ENCODE data around the gene CYP27A1.

- TF ChIP-seq POLR2AphosphoS5 (IDR thresholded peaks at IDR 0.05): no peak
- no peak for TF ChIP-seq CTCF (IDR thresholded peaks at IDR 0.05 in 8 of 11, conservative IDR thresholded peaks at IDR 0.05 in 3 of 11)
Observed at GRCh38 chr2:218822622-218823021, 40.7 kb downstream of the CYP27A1 start.
